Neuron (in vitro differentiated cells): Measurements from ENCODE around the gene LPXN.

ENCODE experiments used
- H2AFZ ChIP-seq: one replicate; pipeline ENCODE4 v1.6.1; 2013; ENCODE audit warnings: low read depth, mild to moderate bottlenecking, inconsistent platforms, low read length, moderate library complexity
- H3K27me3 ChIP-seq: one replicate; pipeline ENCODE4 v1.6.1; 2013; ENCODE audit warnings: low read length; ENCODE audit not compliant: insufficient read depth
- H3K36me3 ChIP-seq: one replicate; pipeline ENCODE4 v1.6.1; 2013; ENCODE audit warnings: low read length; ENCODE audit not compliant: insufficient read depth
- H3K4me1 ChIP-seq: one replicate; pipeline ENCODE4 v1.6.1; 2013; ENCODE audit warnings: low read length; ENCODE audit not compliant: insufficient read depth
- H3K4me3 ChIP-seq: 2 replicates; pipeline ENCODE4 v1.5.1; 2013; ENCODE audit warnings: mild to moderate bottlenecking, low read length, moderate library complexity
- H3K9me3 ChIP-seq: one replicate; pipeline ENCODE4 v1.6.1; 2013; ENCODE audit warnings: low read length

LPXN gene

GRCh38 chr11:58575377-58576020 is at the start of gene LPXN:
Gene LPXN, minus strand, starts transcription at chr11:58575856. Its CDS starts 84 bp downstream, at chr11:58575772.
- peak within 1 kb of the TSS; percentile 95 for H3K4me3 ChIP-seq
- H3K9me3 ChIP-seq: no peaks in the 10 kb centered on the region
- H3K36me3 ChIP-seq: no peaks in the 10 kb centered on the region
- peaks cover 15% of the 10 kb centered on the region for H3K4me1 ChIP-seq
- H3K27me3 ChIP-seq: no peaks in the 10 kb centered on the region
- H2AFZ ChIP-seq: no peak within 1 kb of the TSS

DNA sequence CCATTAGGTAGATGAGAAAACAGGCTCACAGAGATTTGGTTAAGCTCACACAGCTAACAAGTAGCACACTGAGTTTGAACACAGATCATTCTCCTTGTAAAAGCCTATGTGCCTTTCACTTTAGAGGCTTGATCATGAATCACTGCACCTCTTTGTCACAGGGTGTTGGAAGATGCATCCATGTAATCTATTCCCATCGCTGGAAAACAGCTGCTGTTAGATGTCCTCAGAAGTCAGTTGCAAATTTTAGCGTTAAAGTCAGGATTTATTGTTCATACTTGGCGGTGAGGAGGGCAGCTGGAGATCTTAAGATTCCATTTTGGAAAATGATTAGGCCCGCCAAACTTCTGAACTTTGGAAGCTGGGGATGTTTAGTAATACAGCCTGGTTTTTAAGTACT is 49.4 kb upstream of the LPXN start:
- Histone ChIP-seq H3K9me3 (no peaks in the 10 kb centered on the region), H2AFZ (no peak overlapping the region), H3K27me3 (no peaks in the 10 kb centered on the region), H3K4me1 (no peaks in the 10 kb centered on the region), H3K4me3 (no peak overlapping the region), H3K36me3 (peaks cover 58% of the 10 kb centered on the region)

GRCh38 chr11:58622344-58622743 is 46.7 kb upstream of the LPXN start, which contains the start of gene CNTF:
Gene CNTF, plus strand, starts transcription at chr11:58622665. Its CDS starts 88 bp downstream, at chr11:58622753.
- Histone ChIP-seq H3K4me1 (no peaks in the 10 kb centered on the region), H2AFZ (no peak within 1 kb of the TSS), H3K9me3 (no peaks in the 10 kb centered on the region), H3K4me3 (no peak within 1 kb of the TSS), H3K27me3 (no peaks in the 10 kb centered on the region), H3K36me3 (peaks cover 83% of the 10 kb centered on the region)

- H3K9me3 ChIP-seq: no peaks in the 10 kb centered on the region
- no peaks in the 10 kb centered on the region for H3K27me3 ChIP-seq
- no peak overlapping the region for H2AFZ ChIP-seq
- no peaks in the 10 kb centered on the region for H3K4me1 ChIP-seq
- no peak overlapping the region for H3K4me3 ChIP-seq
- H3K36me3 ChIP-seq: peaks cover 86% of the 10 kb centered on the region
Measured at GRCh38 chr11:58621586-58622262, 46.1 kb upstream of the LPXN start.

DNA sequence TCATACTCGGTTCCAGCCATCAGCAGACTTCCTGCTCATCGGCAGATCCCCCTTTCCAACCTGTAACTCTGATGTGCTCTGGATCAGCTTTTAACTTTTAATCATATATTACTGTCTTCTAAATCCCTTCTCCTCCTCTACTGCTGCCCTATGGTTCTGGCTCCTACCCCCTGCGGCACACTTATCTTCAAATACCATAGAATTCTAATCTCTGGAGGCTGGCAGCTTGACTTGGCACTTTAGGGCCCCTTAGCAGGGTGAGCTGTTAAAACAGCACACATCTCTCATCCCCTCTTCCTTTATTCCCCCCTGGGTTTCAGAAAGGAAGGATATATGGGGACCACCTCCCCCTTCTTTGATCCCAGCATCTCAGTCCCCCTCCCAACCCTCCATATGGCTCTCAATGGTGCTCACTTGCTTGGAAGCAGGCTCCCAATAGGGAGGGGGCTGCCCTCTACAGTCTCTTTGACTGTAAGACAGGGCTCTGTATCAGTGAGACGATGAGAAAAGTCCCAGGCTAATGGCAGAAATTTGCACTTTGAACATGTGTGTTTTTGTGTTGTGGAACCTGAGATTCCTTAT is 42.4 kb upstream of the LPXN start:
- no peaks in the 10 kb centered on the region for H3K4me1 ChIP-seq
- no peak overlapping the region for H3K4me3 ChIP-seq
- H3K36me3 ChIP-seq: peaks cover 93% of the 10 kb centered on the region

GRCh38 chr11:58616594-58616993 is 40.9 kb upstream of the LPXN start:
- H2AFZ ChIP-seq: no peak overlapping the region
- no peaks in the 10 kb centered on the region for H3K9me3 ChIP-seq
- H3K4me1 ChIP-seq: no peaks in the 10 kb centered on the region
- peaks cover 94% of the 10 kb centered on the region for H3K36me3 ChIP-seq
- H3K27me3 ChIP-seq: no peaks in the 10 kb centered on the region
- H3K4me3 ChIP-seq: no peak overlapping the region

More for the DNA sequence above, 42.4 kb upstream of the LPXN start:
- H3K27me3 ChIP-seq: no peaks in the 10 kb centered on the region
- no peaks in the 10 kb centered on the region for H3K9me3 ChIP-seq
- no peak overlapping the region for H2AFZ ChIP-seq

- H3K9me3 ChIP-seq: no peaks in the 10 kb centered on the region
- H3K27me3 ChIP-seq: no peaks in the 10 kb centered on the region
- no peaks in the 10 kb centered on the region for H3K4me1 ChIP-seq
- H2AFZ ChIP-seq: no peak overlapping the region
- no peak overlapping the region for H3K4me3 ChIP-seq
- H3K36me3 ChIP-seq: peaks cover 97% of the 10 kb centered on the region
Measured at GRCh38 chr11:58615559-58615958, 39.9 kb upstream of the LPXN start.

DNA sequence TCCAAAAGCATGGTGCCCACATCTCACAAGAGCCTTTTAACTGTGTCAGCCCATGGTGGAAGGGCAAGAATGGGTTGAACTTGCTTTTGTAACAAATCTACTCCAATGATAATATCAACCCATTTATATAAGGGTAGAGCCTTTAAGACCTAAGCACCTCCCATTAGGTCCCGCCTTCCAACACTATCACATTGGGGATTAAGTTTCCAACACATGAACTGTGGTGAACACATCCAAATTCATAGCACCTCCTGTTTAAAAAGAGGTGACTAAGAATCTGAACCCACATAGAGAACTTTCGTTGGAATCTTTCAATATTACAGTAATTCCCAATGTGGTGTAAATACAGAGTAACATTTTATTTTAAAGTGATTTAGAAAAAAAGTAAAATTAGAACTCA is 37.6 kb upstream of the LPXN start:
- H3K27me3 ChIP-seq: no peaks in the 10 kb centered on the region
- H2AFZ ChIP-seq: no peak overlapping the region
- H3K36me3 ChIP-seq: peaks cover 84% of the 10 kb centered on the region
- no peaks in the 10 kb centered on the region for H3K4me1 ChIP-seq
- no peaks in the 10 kb centered on the region for H3K9me3 ChIP-seq
- H3K4me3 ChIP-seq: no peak overlapping the region

- peaks cover 50% of the 10 kb centered on the region for H3K36me3 ChIP-seq
- no peaks in the 10 kb centered on the region for H3K27me3 ChIP-seq
- no peaks in the 10 kb centered on the region for H3K4me1 ChIP-seq
- no peak overlapping the region for H2AFZ ChIP-seq
- no peak overlapping the region for H3K4me3 ChIP-seq
- no peaks in the 10 kb centered on the region for H3K9me3 ChIP-seq
Measured at GRCh38 chr11:58609723-58610122, 34.1 kb upstream of the LPXN start.

GRCh38 chr11:58608331-58608730 is 32.7 kb upstream of the LPXN start:
- Histone ChIP-seq H3K9me3 (no peaks in the 10 kb centered on the region), H3K4me3 (no peak overlapping the region), H2AFZ (no peak overlapping the region)

GRCh38 chr11:58606930-58607714 is 31.5 kb upstream of the LPXN start:
- Histone ChIP-seq H3K27me3 (no peaks in the 10 kb centered on the region), H3K36me3 (peaks cover 25% of the 10 kb centered on the region), H2AFZ (no peak overlapping the region), H3K9me3 (no peaks in the 10 kb centered on the region), H3K4me3 (no peak overlapping the region), H3K4me1 (no peaks in the 10 kb centered on the region)

More at GRCh38 chr11:58608331-58608730, 32.7 kb upstream of the LPXN start:
- no peaks in the 10 kb centered on the region for H3K4me1 ChIP-seq
- no peaks in the 10 kb centered on the region for H3K27me3 ChIP-seq
- peaks cover 36% of the 10 kb centered on the region for H3K36me3 ChIP-seq

- H3K4me3 ChIP-seq: no peak overlapping the region
- H3K4me1 ChIP-seq: no peaks in the 10 kb centered on the region
- H3K36me3 ChIP-seq: no peaks in the 10 kb centered on the region
Measured at GRCh38 chr11:58600510-58600909, 24.9 kb upstream of the LPXN start.

More at GRCh38 chr11:58600510-58600909, 24.9 kb upstream of the LPXN start:
- Histone ChIP-seq H2AFZ (no peak overlapping the region), H3K27me3 (no peaks in the 10 kb centered on the region), H3K9me3 (no peaks in the 10 kb centered on the region)
